Chondrocyte (in vitro differentiated cells): ENCODE results near the gene KDSR. TPM values are rescaled to one million over a fixed set of nuclear protein-coding genes. Genes with fewer than 3 reads are reported as not detected.

ENCODE experiments used
- DNase-seq: peaks from one replicate; pipeline ENCODE4 v3.0.0; 2021; ENCODE audit warnings: mixed read lengths, low spot score
- H3K27ac Mint-ChIP-seq: one replicate; pipeline ENCODE4 v1.8.0; 2021; ENCODE audit warnings: mild to moderate bottlenecking, moderate library complexity, mixed read lengths; ENCODE audit not compliant: unreplicated experiment
- H3K27me3 Mint-ChIP-seq: 2 replicates; pipeline ENCODE4 v1.8.0; 2021; ENCODE audit warnings: low read depth, mixed read lengths
- H3K36me3 Mint-ChIP-seq: 2 replicates; pipeline ENCODE4 v1.8.0; 2021; ENCODE audit warnings: low read depth, mixed read lengths
- H3K4me1 Mint-ChIP-seq: 2 replicates; pipeline ENCODE4 v1.8.0; 2021; ENCODE audit warnings: low read depth, mild to moderate bottlenecking, mixed read lengths
- H3K4me3 Mint-ChIP-seq: one replicate; pipeline ENCODE4 v1.8.0; 2021; ENCODE audit warnings: mild to moderate bottlenecking, moderate library complexity, mixed read lengths; ENCODE audit not compliant: unreplicated experiment
- H3K9me3 Mint-ChIP-seq: 2 replicates; pipeline ENCODE4 v1.8.0; 2021; ENCODE audit warnings: low read depth, mixed read lengths
- total RNA-seq: library from RNA; stranded (reverse); gene quantifications from 3 replicates; pipeline ENCODE4 v1.2.1, GENCODE V29; 2021
- TF ChIP-seq, protein P1 (sequence below): fragments of 200-600 bp; sonication (generic); IDR thresholded peaks from 2 replicates; pipeline ENCODE4 v1.5.0; 2021; ENCODE audit warnings: antibody characterized with exemption, mild to moderate bottlenecking, moderate library complexity

The KDSR gene
- total RNA-seq, 1 donor from 2014 or later = 64.2 TPM

GRCh38 chr18:63314062-63314790 lies 52.8 kb downstream of the KDSR start:
- no peaks in the 10 kb centered on the region for H3K36me3 Mint-ChIP-seq
- peaks cover 52% of the 10 kb centered on the region for H3K4me1 Mint-ChIP-seq
- no peak overlapping the region for H3K4me3 Mint-ChIP-seq
- TF ChIP-seq, protein P1, sequence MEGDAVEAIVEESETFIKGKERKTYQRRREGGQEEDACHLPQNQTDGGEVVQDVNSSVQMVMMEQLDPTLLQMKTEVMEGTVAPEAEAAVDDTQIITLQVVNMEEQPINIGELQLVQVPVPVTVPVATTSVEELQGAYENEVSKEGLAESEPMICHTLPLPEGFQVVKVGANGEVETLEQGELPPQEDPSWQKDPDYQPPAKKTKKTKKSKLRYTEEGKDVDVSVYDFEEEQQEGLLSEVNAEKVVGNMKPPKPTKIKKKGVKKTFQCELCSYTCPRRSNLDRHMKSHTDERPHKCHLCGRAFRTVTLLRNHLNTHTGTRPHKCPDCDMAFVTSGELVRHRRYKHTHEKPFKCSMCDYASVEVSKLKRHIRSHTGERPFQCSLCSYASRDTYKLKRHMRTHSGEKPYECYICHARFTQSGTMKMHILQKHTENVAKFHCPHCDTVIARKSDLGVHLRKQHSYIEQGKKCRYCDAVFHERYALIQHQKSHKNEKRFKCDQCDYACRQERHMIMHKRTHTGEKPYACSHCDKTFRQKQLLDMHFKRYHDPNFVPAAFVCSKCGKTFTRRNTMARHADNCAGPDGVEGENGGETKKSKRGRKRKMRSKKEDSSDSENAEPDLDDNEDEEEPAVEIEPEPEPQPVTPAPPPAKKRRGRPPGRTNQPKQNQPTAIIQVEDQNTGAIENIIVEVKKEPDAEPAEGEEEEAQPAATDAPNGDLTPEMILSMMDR = no peak
- H3K9me3 Mint-ChIP-seq = no peaks in the 10 kb centered on the region
- no peak for DNase-seq
- H3K27me3 Mint-ChIP-seq = no peaks in the 10 kb centered on the region
- no peak overlapping the region for H3K27ac Mint-ChIP-seq

DNA sequence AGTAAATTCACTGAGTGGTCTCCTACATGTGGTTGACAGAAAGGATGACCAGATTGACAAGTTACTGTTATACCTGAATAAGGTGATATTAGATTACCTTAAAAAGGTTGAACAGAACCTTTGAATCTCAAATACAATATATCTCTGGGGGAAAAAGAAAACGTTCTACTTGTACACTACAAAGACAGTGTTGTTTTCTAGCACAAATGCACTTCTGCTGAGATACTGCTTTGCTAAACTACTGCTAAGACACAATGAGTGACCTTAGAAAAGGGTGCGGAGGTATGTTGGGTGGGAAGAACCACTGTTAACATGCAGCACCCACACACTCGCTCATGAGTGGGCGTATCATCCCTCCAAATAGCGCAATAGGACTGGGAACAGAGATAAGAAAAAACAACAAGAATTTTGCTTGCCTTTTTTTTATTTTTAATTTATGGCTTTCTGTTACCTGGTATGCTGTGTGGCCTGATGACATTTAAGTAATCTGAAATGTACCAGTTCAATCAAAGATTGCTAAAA lies 53.5 kb downstream of the KDSR start:
- TF ChIP-seq, protein P1 = no peak
- no peak overlapping the region for H3K27ac Mint-ChIP-seq
- H3K9me3 Mint-ChIP-seq = no peaks in the 10 kb centered on the region
- peaks cover 44% of the 10 kb centered on the region for H3K4me1 Mint-ChIP-seq
- no peaks in the 10 kb centered on the region for H3K36me3 Mint-ChIP-seq
- H3K27me3 Mint-ChIP-seq = no peaks in the 10 kb centered on the region
- DNase-seq = no peak
- no peak overlapping the region for H3K4me3 Mint-ChIP-seq

GRCh38 chr18:63312737-63313395 lies 54.1 kb downstream of the KDSR start:
- no peak overlapping the region for H3K27ac Mint-ChIP-seq
- peaks cover 40% of the 10 kb centered on the region for H3K4me1 Mint-ChIP-seq
- H3K36me3 Mint-ChIP-seq = no peaks in the 10 kb centered on the region
- no peaks in the 10 kb centered on the region for H3K27me3 Mint-ChIP-seq
- H3K9me3 Mint-ChIP-seq = no peaks in the 10 kb centered on the region
- DNase-seq = no peak
- TF ChIP-seq, protein P1 = no peak
- no peak overlapping the region for H3K4me3 Mint-ChIP-seq

- no peak for DNase-seq
- TF ChIP-seq, protein P1 = no peak
- H3K27me3 Mint-ChIP-seq = no peaks in the 10 kb centered on the region
Measured at GRCh38 chr18:63312019-63312409, 55.0 kb downstream of the KDSR start.

DNA sequence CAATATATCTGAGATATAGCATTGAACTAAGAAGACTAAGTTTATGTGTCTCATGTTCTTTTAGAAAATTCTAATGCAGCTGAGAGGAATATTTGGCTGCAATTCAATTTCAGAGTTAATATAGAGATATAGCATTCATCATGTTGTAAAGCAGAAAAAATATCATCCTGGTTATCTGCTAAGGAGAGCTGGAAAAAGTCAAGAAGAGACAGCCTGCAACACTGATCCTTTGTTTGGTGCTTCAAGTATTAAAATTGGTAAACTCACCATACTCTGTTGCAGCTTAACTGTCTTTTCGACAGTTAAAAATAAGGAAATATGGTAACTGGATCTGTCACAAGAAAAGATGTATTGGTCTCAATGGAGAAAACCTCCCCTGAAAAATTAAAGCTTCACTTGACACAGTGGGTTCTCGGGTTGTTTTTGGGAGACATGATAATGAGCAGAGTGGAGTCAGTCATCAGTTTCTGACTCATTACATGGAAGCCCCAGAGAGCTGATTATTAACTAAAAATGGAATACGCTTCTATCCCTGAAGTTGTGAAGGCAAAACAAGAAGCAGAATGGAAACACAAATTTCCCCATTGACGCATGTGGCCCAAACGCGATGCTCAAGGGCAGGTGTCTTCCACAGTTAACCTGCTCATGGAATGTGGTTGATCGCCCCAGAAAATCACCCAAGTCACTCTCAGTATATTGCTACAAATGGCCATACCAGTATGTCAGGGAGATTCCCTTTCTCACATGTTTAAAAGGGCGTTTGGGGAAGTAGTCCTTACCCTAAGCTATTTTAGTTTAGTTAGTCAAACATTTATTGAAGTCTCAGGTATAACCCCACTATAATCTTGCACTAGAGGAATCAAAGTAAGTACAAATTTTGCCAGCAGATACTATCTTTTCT lies 55.6 kb downstream of the KDSR start:
- Mint-ChIP-seq H3K27me3 (no peaks in the 10 kb centered on the region), H3K27ac (no peak overlapping the region), H3K4me3 (no peak overlapping the region), H3K4me1 (peaks cover 40% of the 10 kb centered on the region), H3K9me3 (no peaks in the 10 kb centered on the region), H3K36me3 (no peaks in the 10 kb centered on the region)
- TF ChIP-seq, protein P1 = no peak
- DNase-seq = no peak

More at GRCh38 chr18:63312019-63312409, 55.0 kb downstream of the KDSR start:
- H3K4me3 Mint-ChIP-seq = no peak overlapping the region
- no peaks in the 10 kb centered on the region for H3K36me3 Mint-ChIP-seq
- H3K9me3 Mint-ChIP-seq = no peaks in the 10 kb centered on the region
- H3K27ac Mint-ChIP-seq = no peak overlapping the region
- peaks cover 40% of the 10 kb centered on the region for H3K4me1 Mint-ChIP-seq
